Endothelial cell of umbilical vein (primary cell): ENCODE results near the gene BCO2. TPM values are rescaled to one million over a fixed set of nuclear protein-coding genes. Genes with fewer than 3 reads are reported as not detected.

Source experiments
- BruUV-seq: library from RNA; stranded (reverse); fragments of 400-500 nt; replicated peaks from 2 replicates; lab custom pipeline; 2021; lab: Mats Ljungman, UMichigan
- CTCF ChIA-PET: fragments of 300-600, 350-600 bp; sonication (Branson Sonifier 250); formaldehyde crosslinking; loops from one replicate; lab custom pipeline; 2021; ENCODE audit warnings: antibody characterized with exemption, inconsistent platforms; lab: Charles Lee
- POLR2A ChIA-PET: fragments of 300-600, 350-600 bp; sonication (Branson Sonifier 250); formaldehyde crosslinking; loops from one replicate; lab custom pipeline; 2021; ENCODE audit warnings: antibody characterized with exemption, inconsistent platforms; lab: Charles Lee
- DNase-seq: peaks from one replicate; pipeline ENCODE4 v3.0.0-alpha.2; 2011; ENCODE audit warnings: low read depth, low spot score
- FAIRE-seq: peaks from 2 replicates; lab custom pipeline; 2011; peaks lifted over from hg19 to GRCh38; lab: Jason Lieb, UNC
- H2AFZ ChIP-seq: 2 replicates; pipeline ENCODE4 v1.6.0; 2012; ENCODE audit warnings: low read depth, low read length, control low read depth, inconsistent platforms
- H3K27ac ChIP-seq: 2 replicates; pipeline ENCODE4 v1.5.1; 2011; ENCODE audit warnings: low read depth, mild to moderate bottlenecking, control low read depth, low read length, moderate library complexity; ENCODE audit not compliant: insufficient read depth
- H3K27me3 ChIP-seq, 2 experiments: 2 replicates each; pipeline versions ENCODE4 v1.6.0 to v1.6.1; 2011; ENCODE audit warnings: low read length in 2 of 2, mixed read lengths in 1 of 2; ENCODE audit not compliant: control insufficient read depth in 2 of 2, insufficient read depth in 2 of 2
- H3K36me3 ChIP-seq, 2 experiments: 2 replicates in 1 of 2; 3 replicates in 1 of 2; pipeline ENCODE4 v1.5.1; 2011; ENCODE audit warnings: low read length in 2 of 2, mild to moderate bottlenecking in 1 of 2, moderate library complexity in 1 of 2; ENCODE audit not compliant: control insufficient read depth in 2 of 2, insufficient read depth in 2 of 2; ENCODE audit errors: extremely low read depth in 1 of 2
- H3K4me1 ChIP-seq: 3 replicates; pipeline ENCODE4 v1.5.1; 2011; ENCODE audit warnings: mild to moderate bottlenecking, low read length; ENCODE audit not compliant: control insufficient read depth, insufficient read depth; ENCODE audit errors: extremely low read depth
- H3K4me2 ChIP-seq: 2 replicates; pipeline ENCODE4 v1.6.1; 2011; ENCODE audit warnings: low read length, control low read depth, mixed read lengths; ENCODE audit not compliant: insufficient read depth
- H3K4me3 ChIP-seq, 3 experiments: fragments of 200-600 bp in 1 of 3; sonication (generic), shearing (Covaris generic) in 1 of 3; replicated peaks in 1 of 3; 2 replicates each; pipeline ENCODE4 v1.5.1; 2011 to 2016; ENCODE audit warnings: control low read depth in 3 of 3, low read length in 3 of 3, mild to moderate bottlenecking in 2 of 3, inconsistent platforms in 1 of 3, low read depth in 1 of 3, moderate library complexity in 1 of 3; ENCODE audit not compliant: insufficient read depth in 1 of 3
- H3K79me2 ChIP-seq: 2 replicates; pipeline ENCODE4 v1.6.0; 2012; ENCODE audit warnings: low read length, inconsistent platforms; ENCODE audit not compliant: control insufficient read depth, insufficient read depth
- H3K9ac ChIP-seq: replicated peaks from 2 replicates; pipeline ENCODE3; 2011; ENCODE audit warnings: low read length, control low read depth; ENCODE audit not compliant: insufficient read depth; ENCODE audit errors: extremely low read depth
- H3K9me1 ChIP-seq: replicated peaks from 3 replicates; pipeline ENCODE4 v1.6.0; 2011; ENCODE audit warnings: mild to moderate bottlenecking, low read length; ENCODE audit not compliant: control insufficient read depth, insufficient read depth; ENCODE audit errors: extremely low read depth
- H3K9me3 ChIP-seq: replicated peaks from 2 replicates; pipeline ENCODE4 v1.5.1; 2012; ENCODE audit warnings: low read length, inconsistent platforms; ENCODE audit not compliant: control insufficient read depth, insufficient read depth
- H4K20me1 ChIP-seq: replicated peaks from 2 replicates; pipeline ENCODE3; 2011; ENCODE audit warnings: mild to moderate bottlenecking, low read length; ENCODE audit not compliant: control insufficient read depth, insufficient read depth; ENCODE audit errors: extremely low read depth
- CTCF ChIP-seq, 2 donors: IDR thresholded peaks; 1 replicate in 1 of 2; 2 replicates in 1 of 2; pipeline ENCODE4 v1.5.1; 2011; ENCODE audit warnings: low read length in 2 of 2, mild to moderate bottlenecking in 2 of 2, moderate library complexity in 2 of 2, control low read depth in 1 of 2, inconsistent platforms in 1 of 2, low read depth in 1 of 2; ENCODE audit not compliant: insufficient read depth in 1 of 2; ENCODE audit errors: extremely low read depth in 1 of 2
- EZH2 ChIP-seq: IDR thresholded peaks from 2 replicates; pipeline ENCODE4 v1.6.1; 2012; ENCODE audit warnings: borderline replicate concordance, low read depth, mild to moderate bottlenecking, moderate library complexity, low read length, inconsistent platforms; ENCODE audit not compliant: severe bottlenecking
- FOS ChIP-seq: IDR thresholded peaks from 2 replicates; pipeline ENCODE4 v1.6.1; 2011; ENCODE audit warnings: mild to moderate bottlenecking, low read length, moderate library complexity, borderline replicate concordance; ENCODE audit not compliant: insufficient read depth
- GATA2 ChIP-seq: IDR thresholded peaks from 2 replicates; pipeline ENCODE4 v1.7.0; 2011; ENCODE audit warnings: low read depth, mild to moderate bottlenecking, moderate library complexity, mixed read lengths, low read length; ENCODE audit not compliant: insufficient read length, insufficient read depth
- JUN ChIP-seq: IDR thresholded peaks from 2 replicates; pipeline ENCODE4 v1.6.1; 2011; ENCODE audit warnings: borderline replicate concordance, low read depth; ENCODE audit not compliant: insufficient read length, insufficient read depth
- MAX ChIP-seq: IDR thresholded peaks from 2 replicates; pipeline ENCODE4 v1.6.1; 2011; ENCODE audit not compliant: insufficient read depth, insufficient read length
- MYC ChIP-seq: IDR thresholded peaks from one replicate; pipeline ENCODE4 v1.6.1; 2011; ENCODE audit warnings: mild to moderate bottlenecking, low read depth, low read length
- POLR2A ChIP-seq: IDR thresholded peaks from 2 replicates; pipeline ENCODE4 v1.6.1; 2012; ENCODE audit warnings: low read depth, mild to moderate bottlenecking, control low read depth, low read length
- POLR2AphosphoS5 ChIP-seq: IDR thresholded peaks from 2 replicates; pipeline ENCODE4 v1.6.1; 2012; ENCODE audit warnings: low read depth, mild to moderate bottlenecking, control low read depth, low read length, moderate library complexity; ENCODE audit not compliant: insufficient read depth
- dilution Hi-C: fragments of 300-500 bp; cut with MboI; formaldehyde crosslinking; loops from one replicate; pipeline ENCODE4 v1.15.0; 2019; ENCODE audit warnings: low sequenced_read_pairs; ENCODE audit not compliant: extremely low pct_ligation_motif_present
- intact Hi-C: fragments of 100-400 bp; cut with micrococcal nuclease; formaldehyde crosslinking; loops from one replicate; pipeline ENCODE4 v1.10.0; 2022
- polyA plus RNA-seq, 4 experiments: library from polyadenylated mRNA; depleted of rRNA in 3 of 4; stranded (reverse) in 3 of 4; unstranded in 1 of 4; fragments of >200 nt; gene quantifications; 2 replicates each; pipeline versions ENCODE4 v1.2.1 to v1.2.3, GENCODE V29; 2011 to 2012; ENCODE audit warnings: missing spikeins in 1 of 4
- total RNA-seq: library from RNA; stranded (reverse); gene quantifications from 2 replicates; pipeline ENCODE4 v1.2.3, GENCODE V29; 2021

BCO2 gene
- total and polyA plus RNA-seq, 2 donors (not counting 3 experiments of a cell fraction or from before 2014, with no cell fraction given) = 0.58 to 1.9 TPM

- BruUV-seq = no TSS peak
- intact Hi-C loops = no loop called here
- Histone ChIP-seq H3K9ac (no peak overlapping the region), H3K4me1 (no peaks in the 10 kb centered on the region), H2AFZ (no peak overlapping the region), H3K36me3 (no peaks in the 10 kb centered on the region), H3K9me3 (no peaks in the 10 kb centered on the region), H3K4me2 (no peak overlapping the region), H3K27me3 (no peaks in the 10 kb centered on the region), H4K20me1 (no peaks in the 10 kb centered on the region), H3K79me2 (no peaks in the 10 kb centered on the region), H3K4me3 (no peak overlapping the region), H3K9me1 (no peaks in the 10 kb centered on the region), H3K27ac (no peak overlapping the region)
- POLR2A ChIA-PET = no interaction called here
- no peak for FAIRE-seq
- DNase-seq = no peak
- dilution Hi-C loops = no loop called here
- CTCF ChIA-PET = interaction anchor here (1.0 to 1.1 kb wide), 2 partner anchors 11 to 72 kb away, joined by 3 read pairs; partner anchors contain the start of gene BCO2
- TF ChIP-seq POLR2AphosphoS5 = no peak
- no peak for TF ChIP-seq MAX
- TF ChIP-seq MYC = no peak
- TF ChIP-seq JUN = no peak
- no peak for TF ChIP-seq EZH2
- no peak for TF ChIP-seq POLR2A
- TF ChIP-seq CTCF (IDR thresholded peaks at IDR 0.05; ENCODE audit: extremely low read depth in 1 of 2, insufficient read depth in 1 of 2, low read depth in 1 of 2, low read length in 2 of 2) = no peak
- TF ChIP-seq GATA2 = no peak
- no peak for TF ChIP-seq FOS
Observed at GRCh38 chr11:112185883-112186282, 10.6 kb downstream of the BCO2 start.
